Neuronal stem cell (in vitro differentiated cells): Measurements from ENCODE around the gene IGBP1. TPM values are rescaled to one million over a fixed set of nuclear protein-coding genes. Genes with fewer than 3 reads are reported as not detected.

Experiments
- DNase-seq: peaks from one replicate; pipeline ENCODE4 v3.0.0-alpha.2; 2013; ENCODE audit warnings: low spot score
- H2AFZ ChIP-seq: one replicate; pipeline ENCODE4 v1.6.1; 2013; ENCODE audit warnings: mild to moderate bottlenecking, low read length, inconsistent platforms
- H2AK5ac ChIP-seq: 2 replicates; pipeline ENCODE4 v1.6.1; 2013; ENCODE audit warnings: low read depth, mild to moderate bottlenecking, inconsistent platforms, low read length, moderate library complexity, mixed read lengths
- H2BK120ac ChIP-seq: 2 replicates; pipeline ENCODE4 v1.6.1; 2013; ENCODE audit warnings: low read depth, mild to moderate bottlenecking, inconsistent platforms, low read length, moderate library complexity, mixed read lengths
- H2BK12ac ChIP-seq: one replicate; pipeline ENCODE4 v1.6.1; 2013; ENCODE audit warnings: low read length, inconsistent platforms
- H2BK15ac ChIP-seq: 2 replicates; pipeline ENCODE4 v1.6.1; 2013; ENCODE audit warnings: mild to moderate bottlenecking, low read length, inconsistent platforms, mixed read lengths
- H2BK5ac ChIP-seq: one replicate; pipeline ENCODE4 v1.6.1; 2013; ENCODE audit warnings: inconsistent platforms, mild to moderate bottlenecking, low read length, moderate library complexity
- H3K14ac ChIP-seq: one replicate; pipeline ENCODE4 v1.6.1; 2013; ENCODE audit warnings: low read length, inconsistent platforms
- H3K18ac ChIP-seq: 2 replicates; pipeline ENCODE4 v1.6.1; 2013; ENCODE audit warnings: low read length, inconsistent platforms
- H3K23ac ChIP-seq: 2 replicates; pipeline ENCODE4 v1.6.1; 2013; ENCODE audit warnings: low read depth, mild to moderate bottlenecking, mixed read lengths, low read length, inconsistent platforms; ENCODE audit not compliant: poor library complexity
- H3K27ac ChIP-seq: replicated peaks from 3 replicates; pipeline ENCODE4 v1.5.1; 2013; ENCODE audit warnings: low read length, inconsistent platforms
- H3K27me3 ChIP-seq, 3 experiments: 2 replicates each; pipeline ENCODE4 v1.6.1; 2013; ENCODE audit warnings: low read length in 3 of 3, mild to moderate bottlenecking in 2 of 3, inconsistent platforms in 1 of 3, low read depth in 1 of 3, mixed read lengths in 1 of 3, moderate library complexity in 1 of 3; ENCODE audit not compliant: control insufficient read depth in 3 of 3, insufficient read depth in 3 of 3
- H3K36me3 ChIP-seq, 2 donors: replicated peaks in 1 of 2; 2 replicates each; pipeline ENCODE4 v1.6.1; 2013; ENCODE audit warnings: low read length in 2 of 2; ENCODE audit not compliant: control insufficient read depth in 2 of 2, insufficient read depth in 2 of 2
- H3K4ac ChIP-seq: 2 replicates; pipeline ENCODE4 v1.6.1; 2013; ENCODE audit warnings: inconsistent platforms, mild to moderate bottlenecking, low read length, moderate library complexity
- H3K4me1 ChIP-seq, 2 donors: 1 replicate in 1 of 2; 2 replicates in 1 of 2; pipeline ENCODE4 v1.6.1; 2013; ENCODE audit warnings: low read length in 2 of 2, low read depth in 1 of 2; ENCODE audit not compliant: control insufficient read depth in 2 of 2, insufficient read depth in 1 of 2
- H3K4me2 ChIP-seq: one replicate; pipeline ENCODE4 v1.6.1; 2013; ENCODE audit warnings: mild to moderate bottlenecking, low read length, inconsistent platforms; ENCODE audit not compliant: insufficient read depth, poor library complexity, severe bottlenecking
- H3K4me3 ChIP-seq, 2 donors: 2 replicates each; pipeline ENCODE4 v1.5.1; 2013; ENCODE audit warnings: low read length in 2 of 2, mild to moderate bottlenecking in 2 of 2, inconsistent platforms in 1 of 2, moderate library complexity in 1 of 2
- H3K79me1 ChIP-seq: one replicate; pipeline ENCODE4 v1.6.1; 2013; ENCODE audit warnings: low read depth, mild to moderate bottlenecking, inconsistent platforms, low read length, moderate library complexity
- H3K9ac ChIP-seq: one replicate; pipeline ENCODE4 v1.6.1; 2013; ENCODE audit warnings: mild to moderate bottlenecking, low read depth, low read length, inconsistent platforms; ENCODE audit not compliant: poor library complexity
- H3K9me3 ChIP-seq, 2 donors: replicated peaks in 1 of 2; 2 replicates each; pipeline versions ENCODE3 to v1.6.1; 2013; ENCODE audit warnings: low read length in 2 of 2, mild to moderate bottlenecking in 2 of 2, inconsistent platforms in 1 of 2, low read depth in 1 of 2, mixed read lengths in 1 of 2, moderate library complexity in 1 of 2; ENCODE audit not compliant: control insufficient read depth in 2 of 2, insufficient read depth in 1 of 2
- H4K8ac ChIP-seq: one replicate; pipeline ENCODE4 v1.6.1; 2013; ENCODE audit warnings: low read depth, mild to moderate bottlenecking, inconsistent platforms, low read length, moderate library complexity
- H4K91ac ChIP-seq: one replicate; pipeline ENCODE4 v1.6.1; 2013; ENCODE audit warnings: low read length, low read depth, mild to moderate bottlenecking, inconsistent platforms; ENCODE audit not compliant: poor library complexity
- WGBS, 2 donors: extraction: QIAGEN DNeasy Blood & Tissue Kit; methylation state at CpG; one replicate each; pipeline ENCODE4 v1.1.7; 2013; ENCODE audit warnings: missing lambda C conversion rate in 2 of 2, mixed read lengths in 1 of 2; ENCODE audit not compliant: insufficient read length in 2 of 2, insufficient replicate concordance in 1 of 2; ENCODE audit errors: extremely low coverage in 2 of 2; 5-methylcytosine and 5-hydroxymethylcytosine counted together
- polyA plus RNA-seq, 2 experiments: library from polyadenylated mRNA; stranded (reverse); fragments of 200-250 nt; gene quantifications; one replicate each; pipeline ENCODE4 v1.2.3, GENCODE V29; 2013

IGBP1 gene
- 51.3 TPM for polyA plus RNA-seq (2013, experiment 1 of 2)
- polyA plus RNA-seq (2013, experiment 2 of 2), result 50.5 TPM

- Histone ChIP-seq H4K91ac (no peak within 1 kb of the TSS), H3K9me3 (no peaks in the 10 kb centered on the region), H3K23ac (no peak within 1 kb of the TSS), H2AK5ac (no peak within 1 kb of the TSS), H2BK120ac (no peak within 1 kb of the TSS), H3K4me3 (peak within 1 kb of the TSS; percentile 87 to 98), H3K4me1 (peaks cover 2 to 6% of the 10 kb centered on the region in 2 donors), H3K36me3 (peaks cover 2 to 25% of the 10 kb centered on the region in 2 donors), H3K18ac (peak within 1 kb of the TSS; percentile 94), H2BK12ac (no peak within 1 kb of the TSS), H2BK15ac (no peak within 1 kb of the TSS), H3K27me3 (peaks cover 0 to 10% (median 0%) of the 10 kb centered on the region in 3 experiments), H4K8ac (no peak within 1 kb of the TSS), H2BK5ac (no peak within 1 kb of the TSS), H3K4ac (no peak within 1 kb of the TSS), H3K4me2 (peak within 1 kb of the TSS; percentile 57), H3K14ac (peak within 1 kb of the TSS; percentile 8), H2AFZ (peak within 1 kb of the TSS; percentile 88), H3K79me1 (no peaks in the 10 kb centered on the region), H3K9ac (peak within 1 kb of the TSS; percentile 84), H3K27ac (peak within 1 kb of the TSS; percentile 93)
- DNase-seq, result peak; percentile 71
- no CpG with 5 or more reads among the region's 59 CpGs for WGBS, 2 donors
These were observed at the start of gene IGBP1 for GRCh38 chrX:70133303-70134115. Gene IGBP1 (plus strand): TSS chrX:70133447. CDS start chrX:70133948, 501 bp downstream.

GRCh38 chrX:70084592-70085240, 48.5 kb upstream of the IGBP1 start:
- H2BK15ac ChIP-seq, result no peak overlapping the region
- H3K9ac ChIP-seq, result no peak overlapping the region
- no peak overlapping the region for H2AFZ ChIP-seq
- peaks cover 0 to 5% (median 0%) of the 10 kb centered on the region in 3 experiments for H3K27me3 ChIP-seq
- DNase-seq, result no peak
- H3K4me3 ChIP-seq, result no peak overlapping the region
- no peak overlapping the region for H2BK120ac ChIP-seq
- no peak overlapping the region for H2AK5ac ChIP-seq
- H2BK5ac ChIP-seq, result no peak overlapping the region
- no peak overlapping the region for H4K91ac ChIP-seq
- H3K79me1 ChIP-seq, result no peaks in the 10 kb centered on the region
- WGBS, 2 donors, result no CpG with 5 or more reads among the region's 5 CpGs
- H3K27ac ChIP-seq, result no peak overlapping the region
- H3K4me1 ChIP-seq, result no peaks in the 10 kb centered on the region
- H3K23ac ChIP-seq, result no peak overlapping the region
- no peak overlapping the region for H4K8ac ChIP-seq
- H2BK12ac ChIP-seq, result no peak overlapping the region
- no peak overlapping the region for H3K18ac ChIP-seq
- no peak overlapping the region for H3K14ac ChIP-seq
- no peaks in the 10 kb centered on the region for H3K36me3 ChIP-seq
- no peaks in the 10 kb centered on the region for H3K9me3 ChIP-seq
- no peak overlapping the region for H3K4ac ChIP-seq
- H3K4me2 ChIP-seq, result no peak overlapping the region

- WGBS, 2 donors, result no CpG with 5 or more reads among the region's 11 CpGs
- Histone ChIP-seq H3K79me1 (no peaks in the 10 kb centered on the region), H3K9ac (no peak overlapping the region), H3K27me3 (peaks cover 0 to 5% (median 0%) of the 10 kb centered on the region in 3 experiments), H3K9me3 (no peaks in the 10 kb centered on the region), H3K14ac (no peak overlapping the region), H3K23ac (no peak overlapping the region), H4K91ac (no peak overlapping the region), H4K8ac (no peak overlapping the region), H2AK5ac (no peak overlapping the region), H3K4me2 (no peak overlapping the region), H2AFZ (no peak overlapping the region), H2BK120ac (no peak overlapping the region), H3K4me3 (no peak overlapping the region), H2BK5ac (no peak overlapping the region), H3K4ac (no peak overlapping the region), H3K4me1 (no peaks in the 10 kb centered on the region), H2BK15ac (no peak overlapping the region), H2BK12ac (no peak overlapping the region), H3K18ac (no peak overlapping the region), H3K27ac (no peak overlapping the region), H3K36me3 (no peaks in the 10 kb centered on the region)
- no peak for DNase-seq
These were observed 45.2 kb upstream of the IGBP1 start for GRCh38 chrX:70087857-70088630.

- Histone ChIP-seq H3K4me1 (no peaks in the 10 kb centered on the region), H3K79me1 (no peaks in the 10 kb centered on the region), H3K18ac (no peak overlapping the region), H3K9me3 (no peaks in the 10 kb centered on the region), H2BK15ac (no peak overlapping the region), H4K91ac (no peak overlapping the region), H2BK120ac (no peak overlapping the region), H3K14ac (no peak overlapping the region), H3K4ac (no peak overlapping the region), H2AFZ (no peak overlapping the region), H3K27me3 (peaks cover 0 to 5% (median 0%) of the 10 kb centered on the region in 3 experiments), H3K23ac (no peak overlapping the region), H3K27ac (no peak overlapping the region), H4K8ac (no peak overlapping the region), H3K9ac (no peak overlapping the region), H2BK5ac (no peak overlapping the region), H3K4me2 (no peak overlapping the region), H3K36me3 (no peaks in the 10 kb centered on the region), H3K4me3 (no peak overlapping the region), H2BK12ac (no peak overlapping the region), H2AK5ac (no peak overlapping the region)
- no peak for DNase-seq
These were observed 44.5 kb upstream of the IGBP1 start for GRCh38 chrX:70088751-70089150.
